IMR-90 (cell line): Measurements from ENCODE around the gene NAT14.

Source experiments
- CEBPB ChIP-seq: IDR thresholded peaks from 2 replicates; pipeline ENCODE4 v1.6.1; 2012; ENCODE audit warnings: low read depth, low read length, improper control_type of control experiment
- CHD1 ChIP-seq: IDR thresholded peaks from 2 replicates; pipeline ENCODE4 v1.6.1; 2012; ENCODE audit warnings: low read depth, low read length, improper control_type of control experiment
- CTCF ChIP-seq: conservative IDR thresholded peaks from 2 replicates; pipeline ENCODE4 v1.5.1; 2012; ENCODE audit warnings: mild to moderate bottlenecking, low read depth, low read length, improper control_type of control experiment
- ELK1 ChIP-seq: fragments of 150-350 bp; IDR thresholded peaks from 2 replicates; pipeline ENCODE4 v1.6.1; 2016; ENCODE audit warnings: low read depth, mild to moderate bottlenecking, low read length, moderate library complexity, borderline replicate concordance
- MAFK ChIP-seq: IDR thresholded peaks from 2 replicates; pipeline ENCODE4 v1.6.1; 2012; ENCODE audit warnings: low read depth, low read length, improper control_type of control experiment
- MAZ ChIP-seq: IDR thresholded peaks from 2 replicates; pipeline ENCODE4 v1.6.1; 2012; ENCODE audit warnings: low read depth, mild to moderate bottlenecking, low read length, improper control_type of control experiment, moderate library complexity, borderline replicate concordance
- MXI1 ChIP-seq: IDR thresholded peaks from 2 replicates; pipeline ENCODE4 v1.6.1; 2012; ENCODE audit warnings: low read depth, mild to moderate bottlenecking, low read length, moderate library complexity, borderline replicate concordance
- NFE2L2 ChIP-seq: fragments of 150-350 bp; IDR thresholded peaks from 2 replicates; pipeline ENCODE4 v1.6.1; 2016; ENCODE audit warnings: low read depth, mild to moderate bottlenecking, low read length
- POLR2A ChIP-seq: IDR thresholded peaks from 2 replicates; pipeline ENCODE4 v1.6.1; 2012; ENCODE audit warnings: mild to moderate bottlenecking, low read depth, low read length
- RAD21 ChIP-seq: IDR thresholded peaks from 2 replicates; pipeline ENCODE4 v1.6.1; 2012; ENCODE audit warnings: low read length, improper control_type of control experiment
- RCOR1 ChIP-seq: IDR thresholded peaks from 2 replicates; pipeline ENCODE4 v1.6.1; 2012; ENCODE audit warnings: mild to moderate bottlenecking, low read length, improper control_type of control experiment; ENCODE audit not compliant: insufficient replicate concordance
- RFX5 ChIP-seq: IDR thresholded peaks from 2 replicates; pipeline ENCODE4 v1.8.0; 2012; ENCODE audit warnings: low read depth, mild to moderate bottlenecking, low read length, moderate library complexity
- SMC3 ChIP-seq: fragments of 150-350 bp; IDR thresholded peaks from 2 replicates; pipeline ENCODE4 v1.6.1; 2016; ENCODE audit warnings: low read depth, mild to moderate bottlenecking, antibody characterized with exemption, low read length, moderate library complexity
- TF ChIP-seq, protein P1 (sequence below): fragments of 150-350 bp; IDR thresholded peaks from 2 replicates; pipeline ENCODE4 v1.6.1; 2017; ENCODE audit warnings: mild to moderate bottlenecking, antibody characterized with exemption, low read length, low read depth

GRCh38 chr19:55508120-55508519 is 23.1 kb downstream of the NAT14 start:
- TF ChIP-seq RFX5 (no peak), POLR2A (no peak), NFE2L2 (no peak), CTCF (no peak), MXI1 (no peak), RAD21 (no peak), RCOR1 (no peak), CHD1 (no peak), ELK1 (no peak), MAZ (no peak), CEBPB (no peak), SMC3 (no peak), MAFK (no peak)
- TF ChIP-seq, protein P1, sequence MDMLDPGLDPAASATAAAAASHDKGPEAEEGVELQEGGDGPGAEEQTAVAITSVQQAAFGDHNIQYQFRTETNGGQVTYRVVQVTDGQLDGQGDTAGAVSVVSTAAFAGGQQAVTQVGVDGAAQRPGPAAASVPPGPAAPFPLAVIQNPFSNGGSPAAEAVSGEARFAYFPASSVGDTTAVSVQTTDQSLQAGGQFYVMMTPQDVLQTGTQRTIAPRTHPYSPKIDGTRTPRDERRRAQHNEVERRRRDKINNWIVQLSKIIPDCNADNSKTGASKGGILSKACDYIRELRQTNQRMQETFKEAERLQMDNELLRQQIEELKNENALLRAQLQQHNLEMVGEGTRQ = no peak
